GM23248 (cell line): ENCODE results near the gene EPX. TPM values are rescaled to one million over a fixed set of nuclear protein-coding genes. Genes with fewer than 3 reads are reported as not detected.

Source experiments
- DNase-seq: peaks from one replicate; pipeline ENCODE4 v3.0.0-alpha.2; 2015
- H2AFZ ChIP-seq: fragments of 200-600 bp; sonication (generic); 2 replicates; pipeline ENCODE4 v1.6.1; 2016; ENCODE audit warnings: antibody characterized with exemption
- H3F3A ChIP-seq: fragments of 200-600 bp; sonication (generic); 2 replicates; pipeline ENCODE4 v1.6.1; 2016; ENCODE audit warnings: mild to moderate bottlenecking, antibody characterized with exemption, mixed run types; ENCODE audit not compliant: insufficient read depth
- H3K27ac ChIP-seq: fragments of 200-600 bp; sonication (generic); 2 replicates; pipeline ENCODE4 v1.5.1; 2016; ENCODE audit warnings: mild to moderate bottlenecking
- H3K27me3 ChIP-seq: fragments of 200-600 bp; sonication (generic); replicated peaks from 2 replicates; pipeline ENCODE4 v1.6.1; 2016; ENCODE audit warnings: mild to moderate bottlenecking; ENCODE audit not compliant: insufficient read depth
- H3K36me3 ChIP-seq: fragments of 200-600 bp; sonication (generic); 2 replicates; pipeline ENCODE4 v1.6.1; 2016; ENCODE audit warnings: low read depth, mild to moderate bottlenecking
- H3K4me1 ChIP-seq: fragments of 200-600 bp; sonication (generic); 2 replicates; pipeline ENCODE4 v1.6.1; 2016; ENCODE audit warnings: mild to moderate bottlenecking; ENCODE audit not compliant: insufficient read depth
- H3K4me2 ChIP-seq: fragments of 200-600 bp; sonication (generic); one replicate; pipeline ENCODE4 v1.6.1; 2016; ENCODE audit warnings: mild to moderate bottlenecking; ENCODE audit not compliant: unreplicated experiment
- H3K4me3 ChIP-seq: fragments of 200-600 bp; sonication (generic); 2 replicates; pipeline ENCODE4 v1.5.1; 2016; ENCODE audit warnings: mild to moderate bottlenecking
- H3K79me2 ChIP-seq: fragments of 200-600 bp; sonication (generic); 2 replicates; pipeline ENCODE4 v1.6.1; 2016; ENCODE audit warnings: mild to moderate bottlenecking; ENCODE audit not compliant: insufficient read depth
- H3K9ac ChIP-seq: fragments of 200-600 bp; sonication (generic); 2 replicates; pipeline ENCODE4 v1.6.1; 2016; ENCODE audit warnings: mild to moderate bottlenecking
- H3K9me2 ChIP-seq: fragments of 200-600 bp; sonication (generic); 2 replicates; pipeline ENCODE4 v1.6.1; 2016; ENCODE audit warnings: mixed run types, mild to moderate bottlenecking, moderate library complexity; ENCODE audit not compliant: insufficient read depth
- H3K9me3 ChIP-seq: fragments of 200-600 bp; sonication (generic); one replicate; pipeline ENCODE4 v1.6.1; 2017; ENCODE audit warnings: low read depth
- H4K20me1 ChIP-seq: fragments of 200-600 bp; sonication (generic); 2 replicates; pipeline ENCODE4 v1.6.0; 2016; ENCODE audit not compliant: insufficient read depth
- EZH2 ChIP-seq: fragments of 200-600 bp; sonication (generic); IDR thresholded peaks from 2 replicates; pipeline ENCODE4 v1.6.1; 2018; ENCODE audit warnings: antibody characterized with exemption, mild to moderate bottlenecking; ENCODE audit not compliant: insufficient read depth, poor library complexity, severe bottlenecking
- EZH2phosphoT487 ChIP-seq: fragments of 200-600 bp; sonication (generic); IDR thresholded peaks from 2 replicates; pipeline ENCODE4 v1.6.1; 2018; ENCODE audit warnings: antibody characterized with exemption, moderate library complexity, mild to moderate bottlenecking, low read depth; ENCODE audit not compliant: insufficient read depth
- WGBS, 2 experiments: methylation state at CpG; one replicate each; pipeline ENCODE4 v1.1.6; 2015 to 2017; ENCODE audit warnings: low lambda C conversion rate in 2 of 2, low coverage in 1 of 2; ENCODE audit errors: missing lambda C conversion rate in 2 of 2; 5-methylcytosine and 5-hydroxymethylcytosine counted together
- in situ Hi-C: fragments of 300-500 bp; cut with MboI; formaldehyde crosslinking; loops from 2 replicates; pipeline ENCODE4 v1.15.0; 2020
- polyA plus RNA-seq: library from polyadenylated mRNA; unstranded; fragments of >200 nt; fragmentation: Nextera tagmentation; extraction: Ambion mirVana; gene quantifications from 2 replicates; pipeline ENCODE4 v1.2.1, GENCODE V29; 2016
- total RNA-seq: library from RNA; depleted of rRNA; stranded (reverse); fragments of >200 nt; shearing (Covaris generic); gene quantifications from 2 replicates; pipeline ENCODE4 v1.2.3, GENCODE V29; 2014

The EPX gene
- total and polyA plus RNA-seq, 2 experiments from 2014 or later, result not detected

DNA sequence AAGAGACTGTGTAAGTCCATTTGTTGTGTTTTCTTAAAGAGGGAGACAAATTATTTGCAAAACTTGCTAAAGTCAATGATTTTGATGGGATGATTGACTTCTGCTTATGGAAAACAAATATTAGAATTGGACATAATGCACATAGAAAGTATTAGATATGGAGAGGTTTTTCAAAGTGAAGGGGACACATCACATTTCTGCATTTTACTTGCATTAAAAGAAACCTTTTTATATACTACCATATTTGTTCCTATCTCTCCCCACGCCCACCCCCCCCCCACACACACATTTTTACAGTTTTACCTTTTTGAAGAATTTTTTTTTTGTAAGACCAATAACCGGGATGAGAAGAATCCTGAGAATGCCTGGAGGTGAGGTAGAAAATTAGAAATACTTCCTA is 34.3 kb upstream of the EPX start:
- H3K27me3 ChIP-seq, result peaks cover 40% of the 10 kb centered on the region
- no peak for DNase-seq
- in situ Hi-C loops, result no loop called here

DNA sequence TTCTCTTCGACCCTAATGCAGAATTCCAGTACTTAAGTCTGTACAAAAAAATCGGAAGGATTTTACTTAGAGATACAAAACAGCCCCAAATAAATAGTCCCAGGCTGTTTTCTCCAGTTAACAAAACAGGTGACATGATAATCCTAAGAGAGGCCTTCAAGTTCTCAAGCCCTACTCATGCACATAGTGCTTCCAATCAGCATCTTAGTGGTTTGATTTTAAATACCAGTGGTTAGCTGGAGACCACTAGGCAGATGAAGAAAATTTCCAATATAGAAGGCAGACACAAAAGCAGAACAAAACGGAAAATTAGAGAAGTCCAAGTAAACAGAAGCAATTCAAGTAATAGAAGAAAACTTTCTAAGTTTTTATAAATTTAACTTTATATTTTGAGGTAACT is 31.0 kb upstream of the EPX start:
- TF ChIP-seq EZH2phosphoT487, result no peak
- no peak for TF ChIP-seq EZH2
- H3K4me3 ChIP-seq, result no peak overlapping the region
- peaks cover 34% of the 10 kb centered on the region for H3K27me3 ChIP-seq
- no peak overlapping the region for H3K9ac ChIP-seq
- H3K36me3 ChIP-seq, result no peaks in the 10 kb centered on the region
- no peaks in the 10 kb centered on the region for H4K20me1 ChIP-seq
- no peaks in the 10 kb centered on the region for H3K4me1 ChIP-seq
- DNase-seq, result no peak
- H3F3A ChIP-seq, result no peaks in the 10 kb centered on the region
- H3K9me3 ChIP-seq, result no peaks in the 10 kb centered on the region
- 25 to 26% methylated on average over 3 of the region's 3 CpGs for WGBS, 2 experiments
- no peaks in the 10 kb centered on the region for H3K9me2 ChIP-seq
- no peak overlapping the region for H3K27ac ChIP-seq
- no peak overlapping the region for H2AFZ ChIP-seq
- in situ Hi-C loops, result no loop called here
- H3K79me2 ChIP-seq, result no peaks in the 10 kb centered on the region
- H3K4me2 ChIP-seq, result no peak overlapping the region

More for the DNA sequence above, 34.3 kb upstream of the EPX start:
- Histone ChIP-seq H3K9me2 (no peaks in the 10 kb centered on the region), H3K9me3 (no peaks in the 10 kb centered on the region), H2AFZ (no peak overlapping the region), H3K36me3 (no peaks in the 10 kb centered on the region), H3K27ac (no peak overlapping the region), H3K79me2 (no peaks in the 10 kb centered on the region), H3K4me1 (no peaks in the 10 kb centered on the region), H3K9ac (no peak overlapping the region), H3K4me2 (no peak overlapping the region), H3K4me3 (no peak overlapping the region), H3F3A (no peaks in the 10 kb centered on the region), H4K20me1 (no peaks in the 10 kb centered on the region)
- TF ChIP-seq EZH2 (no peak), EZH2phosphoT487 (no peak)
- WGBS, 2 experiments, result 24 to 25% methylated on average over 2 of the region's 2 CpGs

DNA sequence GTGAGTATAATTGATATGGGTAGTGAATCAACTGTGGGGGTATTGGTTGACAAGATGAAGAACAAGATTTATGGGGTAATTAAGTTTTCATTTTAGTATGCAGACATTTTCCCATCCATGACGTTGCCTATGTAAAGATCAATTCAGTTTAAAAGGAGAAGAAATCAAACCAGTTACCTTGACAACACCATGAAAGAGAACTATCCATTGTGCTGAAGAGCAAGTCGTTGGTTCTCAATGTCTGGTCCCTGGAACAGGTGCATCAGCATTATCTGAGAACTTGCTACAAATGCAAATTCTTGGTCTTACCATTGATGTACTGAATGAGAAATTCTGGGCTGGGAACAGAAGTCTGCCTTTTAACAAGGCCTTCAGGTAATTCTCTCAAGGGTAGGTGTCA is 26.5 kb upstream of the EPX start:
- H3K27ac ChIP-seq, result no peak overlapping the region

GRCh38 chr17:58166682-58167081 is 25.8 kb upstream of the EPX start, which contains the start of gene OR4D2:
Gene OR4D2, plus strand, starts transcription at chr17:58166982. Its CDS starts 2,674 bp downstream, at chr17:58169656.
- no peak within 1 kb of the TSS for H2AFZ ChIP-seq
- TF ChIP-seq EZH2phosphoT487, result no peak
- H4K20me1 ChIP-seq, result no peaks in the 10 kb centered on the region
- no peak within 1 kb of the TSS for H3K4me3 ChIP-seq
- H3K9me2 ChIP-seq, result no peaks in the 10 kb centered on the region
- H3K4me2 ChIP-seq, result no peak within 1 kb of the TSS
- no peaks in the 10 kb centered on the region for H3K36me3 ChIP-seq
- DNase-seq, result no peak
- peaks cover 19% of the 10 kb centered on the region; the same call in 1 of the 2 replicates for H3K27me3 ChIP-seq
- H3K27ac ChIP-seq, result no peak within 1 kb of the TSS
- H3K9me3 ChIP-seq, result no peaks in the 10 kb centered on the region
- in situ Hi-C loops, result no loop called here
- H3K9ac ChIP-seq, result no peak within 1 kb of the TSS
- H3F3A ChIP-seq, result no peaks in the 10 kb centered on the region
- H3K79me2 ChIP-seq, result no peaks in the 10 kb centered on the region
- H3K4me1 ChIP-seq, result no peaks in the 10 kb centered on the region
- 4 to 8% methylated on average over 6 of the region's 6 CpGs for WGBS, 2 experiments

More for the DNA sequence above, 26.5 kb upstream of the EPX start:
- TF ChIP-seq EZH2 (no peak), EZH2phosphoT487 (no peak)
- no peaks in the 10 kb centered on the region for H3F3A ChIP-seq
- no peak overlapping the region for H3K9ac ChIP-seq
- 9 to 20% methylated on average over 2 of the region's 2 CpGs for WGBS, 2 experiments
- no peak for DNase-seq
- no peaks in the 10 kb centered on the region for H3K36me3 ChIP-seq
- no peak overlapping the region for H3K4me3 ChIP-seq
- no peaks in the 10 kb centered on the region for H3K9me2 ChIP-seq
- no peak overlapping the region for H2AFZ ChIP-seq
- H4K20me1 ChIP-seq, result no peaks in the 10 kb centered on the region
- H3K9me3 ChIP-seq, result no peaks in the 10 kb centered on the region
- H3K4me1 ChIP-seq, result no peaks in the 10 kb centered on the region
- in situ Hi-C loops, result no loop called here
- H3K4me2 ChIP-seq, result no peak overlapping the region
- H3K27me3 ChIP-seq, result 0 out of 2 replicates have a peak, but pooled peaks cover 19% of the 10 kb centered on the region
- H3K79me2 ChIP-seq, result no peaks in the 10 kb centered on the region

GRCh38 chr17:58170622-58171021 is 21.9 kb upstream of the EPX start:
- Histone ChIP-seq H3K9me2 (no peaks in the 10 kb centered on the region), H3K79me2 (no peaks in the 10 kb centered on the region), H3K27ac (no peak overlapping the region), H3K27me3 (peaks cover 15% of the 10 kb centered on the region; the same call in 1 of the 2 replicates), H3K4me2 (no peak overlapping the region), H3K9ac (no peak overlapping the region), H3K4me3 (no peak overlapping the region), H3K36me3 (no peaks in the 10 kb centered on the region), H3K9me3 (no peaks in the 10 kb centered on the region), H4K20me1 (no peaks in the 10 kb centered on the region), H3K4me1 (no peaks in the 10 kb centered on the region), H2AFZ (no peak overlapping the region), H3F3A (no peaks in the 10 kb centered on the region)
- 39 to 45% methylated on average over 4 of the region's 4 CpGs for WGBS, 2 experiments
- DNase-seq, result no peak
- in situ Hi-C loops, result no loop called here
- TF ChIP-seq EZH2phosphoT487 (no peak), EZH2 (no peak)
